ENCODE measurements around the gene ADAR. TPM values are rescaled to one million over a fixed set of nuclear protein-coding genes. Genes with fewer than 3 reads are reported as not detected.

The ADAR gene
- total RNA-seq, 1 donor from 2014 or later: 139 TPM

DNA sequence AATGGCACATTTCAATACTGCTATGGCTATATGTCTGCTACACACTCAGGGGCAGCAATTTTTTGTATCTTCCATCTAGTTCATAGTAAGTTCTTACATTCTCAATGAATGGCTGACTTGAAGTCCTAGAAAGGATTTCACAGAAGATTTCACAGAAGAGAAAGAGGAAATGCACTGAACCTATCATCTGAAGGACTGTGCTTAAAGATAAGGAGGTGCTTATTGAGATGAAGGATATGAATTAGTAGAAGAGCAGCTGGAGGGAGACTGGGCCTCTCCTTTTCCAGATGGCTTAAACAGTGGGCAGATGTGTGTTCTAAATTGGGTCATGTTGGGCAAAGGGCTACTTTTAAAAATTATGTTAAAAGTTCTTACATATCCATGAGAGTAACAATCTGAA, 14.6 kb downstream of the ADAR start:
- intact Hi-C loops (cut with DNase I): no loop called here

DNA sequence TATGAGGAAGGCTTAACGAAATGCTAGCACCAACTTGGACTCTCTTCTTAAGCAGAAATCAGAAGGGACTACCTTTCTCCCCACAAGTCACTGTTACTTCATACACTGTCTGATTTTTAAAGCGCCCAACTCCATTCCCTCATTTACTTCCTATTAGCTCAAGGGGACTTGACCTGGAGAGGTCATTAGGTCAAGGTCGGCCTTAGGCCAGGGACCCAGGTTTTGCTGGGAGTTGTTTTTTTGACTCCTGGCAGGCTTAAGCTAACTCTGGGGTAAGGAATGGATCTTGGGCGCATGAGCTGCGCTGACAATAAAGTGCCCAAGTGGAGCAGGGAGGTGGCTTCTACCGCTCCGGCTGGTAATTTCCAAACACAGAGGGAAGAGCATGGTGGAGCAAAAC, 16.8 kb downstream of the ADAR start:
- DNase-seq (ENCODE audit: low spot score): no peak

More for the DNA sequence above, 14.6 kb downstream of the ADAR start:
- DNase-seq (ENCODE audit: low spot score) (no peak), ATAC-seq (no peak)

GRCh38 chr1:154590756-154591155, 17.2 kb downstream of the ADAR start:
- DNase-seq (ENCODE audit: low spot score) (no peak), ATAC-seq (no peak)
- intact Hi-C loops (cut with DNase I): no loop called here

More for the DNA sequence above, 16.8 kb downstream of the ADAR start:
- no peak for ATAC-seq
- intact Hi-C loops (cut with DNase I): no loop called here

DNA sequence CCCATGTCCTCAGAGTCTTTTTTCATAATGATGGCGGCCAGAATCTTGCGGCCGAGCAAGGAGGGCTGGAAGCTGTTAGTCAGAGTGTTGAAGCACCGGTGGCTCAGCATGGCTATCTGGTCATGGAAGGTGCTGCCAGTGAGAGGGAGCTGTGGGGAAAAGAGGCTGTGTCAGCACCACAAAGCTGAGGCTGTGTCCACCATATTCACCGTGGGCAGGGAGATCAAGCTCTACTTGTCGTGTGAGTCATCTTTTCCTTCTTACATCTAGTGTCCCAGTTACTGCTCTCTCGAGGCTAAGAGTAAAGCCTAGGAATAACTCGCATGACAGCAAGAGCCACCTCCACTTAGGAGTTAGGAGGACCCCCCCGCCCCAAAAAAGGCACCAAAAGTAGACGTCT, 18.2 kb downstream of the ADAR start:
- DNase-seq (ENCODE audit: low spot score): no peak
- no peak for ATAC-seq
- intact Hi-C loops (cut with DNase I): no loop called here

DNA sequence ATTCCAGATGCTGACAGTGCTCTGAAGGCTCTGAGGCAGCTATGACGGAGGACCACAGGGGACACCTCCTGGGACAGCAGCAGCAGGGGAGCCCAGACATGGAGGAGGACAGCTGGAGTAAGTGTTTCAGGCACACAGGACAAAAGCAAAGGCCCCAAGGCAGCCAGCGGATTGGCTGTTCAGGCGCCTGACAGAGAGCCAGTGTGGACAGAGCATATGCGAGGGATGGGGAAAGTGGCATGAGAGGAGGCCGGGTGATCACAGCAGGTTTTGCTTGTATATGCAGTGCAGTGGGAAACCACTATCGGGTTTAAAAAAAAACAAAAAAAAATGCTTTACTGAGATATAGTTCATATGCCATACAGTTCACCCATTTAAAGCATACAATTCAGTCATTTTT, 21.3 kb downstream of the ADAR start:
- intact Hi-C loops (cut with DNase I): no loop called here
- no peak for ATAC-seq
- no peak for DNase-seq (ENCODE audit: low spot score)

GRCh38 chr1:154586231-154586630, 21.8 kb downstream of the ADAR start:
- intact Hi-C loops (cut with DNase I): no loop called here
- no peak for DNase-seq (ENCODE audit: low spot score)
- ATAC-seq: no peak

DNA sequence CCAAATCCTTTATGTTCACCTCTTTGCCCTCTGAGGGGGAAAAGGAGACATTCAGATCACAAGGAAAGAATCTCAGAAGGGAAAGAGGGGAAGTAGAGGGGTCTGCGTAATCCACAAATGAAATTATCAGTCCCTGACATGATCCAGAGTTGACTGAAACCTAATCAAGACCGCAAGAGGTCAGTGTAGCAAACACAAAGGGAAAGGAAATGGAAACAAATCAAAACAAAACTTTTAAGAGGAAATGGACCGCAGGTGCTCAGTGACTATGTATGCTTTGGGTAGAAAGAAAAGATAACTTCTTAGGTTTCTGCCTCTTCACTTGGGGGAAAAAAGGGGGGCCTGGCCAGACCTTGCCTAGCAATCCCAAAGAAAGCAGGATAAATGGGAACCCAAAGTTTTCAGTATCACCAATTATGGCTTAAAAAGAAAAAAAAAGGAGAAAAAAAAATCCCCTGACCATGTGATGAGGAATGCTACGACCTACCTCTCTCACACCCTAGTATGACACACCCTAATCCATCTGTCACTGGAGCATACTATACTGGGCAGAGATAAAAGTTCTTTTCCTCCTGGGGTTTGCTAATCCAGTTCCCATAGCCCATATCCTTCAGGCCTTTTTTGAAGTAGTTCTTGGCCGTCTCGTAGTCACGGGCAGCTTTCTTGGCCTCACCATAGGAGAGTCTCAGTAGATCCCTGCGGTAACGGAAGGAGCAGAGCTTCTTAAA, 23.6 kb downstream of the ADAR start:
- intact Hi-C loops (cut with DNase I): no loop called here
- DNase-seq (ENCODE audit: low spot score) (no peak), ATAC-seq (no peak)

- ATAC-seq (no peak), DNase-seq (ENCODE audit: low spot score) (no peak)
- intact Hi-C loops (cut with DNase I): no loop called here
These were observed 24.2 kb downstream of the ADAR start for GRCh38 chr1:154583773-154584172.

DNA sequence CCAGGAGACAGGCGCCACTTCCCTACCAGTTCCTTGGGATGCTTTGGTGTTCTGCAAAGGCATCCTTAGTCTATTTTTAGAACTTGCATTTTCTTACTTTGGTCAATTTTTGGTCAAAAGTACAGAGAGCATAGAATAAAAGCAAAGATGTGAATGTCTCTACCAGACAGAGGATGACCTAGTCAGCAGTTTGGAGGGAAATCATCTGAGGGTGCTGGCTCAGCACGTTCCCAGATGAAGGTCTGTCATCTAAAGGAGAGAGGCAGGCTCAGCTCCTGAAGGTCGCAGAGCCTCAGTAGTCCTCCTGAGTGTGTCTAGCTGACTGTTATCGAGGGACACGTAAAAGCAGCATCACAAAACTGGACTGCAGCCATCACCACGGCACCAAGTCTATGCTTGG, 25.1 kb downstream of the ADAR start:
- intact Hi-C loops (cut with DNase I): no loop called here
- ATAC-seq: no peak
- DNase-seq (ENCODE audit: low spot score): no peak

GRCh38 chr1:154581766-154582165, 26.2 kb downstream of the ADAR start:
- intact Hi-C loops (cut with DNase I): no loop called here
- no peak for ATAC-seq
- DNase-seq (ENCODE audit: low spot score): no peak

GRCh38 chr1:154579374-154579773, 28.6 kb downstream of the ADAR start:
- DNase-seq (ENCODE audit: low spot score): no peak
- no peak for ATAC-seq
- intact Hi-C loops (cut with DNase I): no loop called here

DNA sequence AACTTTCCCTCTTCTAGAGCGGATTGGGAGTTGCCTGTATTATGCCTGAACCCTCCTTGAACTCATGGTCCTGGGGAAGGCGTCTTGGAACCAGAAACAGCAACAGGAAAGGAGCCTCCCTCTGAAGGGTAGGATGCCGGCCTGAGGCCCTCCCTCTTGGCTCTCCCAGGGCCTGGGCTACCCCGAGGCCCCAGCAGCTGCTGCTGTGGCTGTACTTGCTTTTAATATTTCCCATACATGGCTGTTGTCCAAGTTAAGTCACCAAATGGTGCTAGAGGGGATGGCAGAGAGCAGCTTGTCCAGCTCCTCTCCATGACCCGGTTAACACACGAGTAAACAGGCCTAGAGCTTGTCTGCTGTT, 29.9 kb downstream of the ADAR start:
- no peak for DNase-seq (ENCODE audit: low spot score)
- intact Hi-C loops (cut with DNase I): no loop called here
- ATAC-seq: peak; percentile 56

- intact Hi-C loops (cut with DNase I): no loop called here
- DNase-seq (ENCODE audit: low spot score) (no peak), ATAC-seq (no peak)
These were observed 30.5 kb downstream of the ADAR start for GRCh38 chr1:154577346-154578057.

GRCh38 chr1:154575951-154576566, 31.9 kb downstream of the ADAR start:
- DNase-seq (ENCODE audit: low spot score) (no peak), ATAC-seq (no peak)
- intact Hi-C loops (cut with DNase I): no loop called here

DNA sequence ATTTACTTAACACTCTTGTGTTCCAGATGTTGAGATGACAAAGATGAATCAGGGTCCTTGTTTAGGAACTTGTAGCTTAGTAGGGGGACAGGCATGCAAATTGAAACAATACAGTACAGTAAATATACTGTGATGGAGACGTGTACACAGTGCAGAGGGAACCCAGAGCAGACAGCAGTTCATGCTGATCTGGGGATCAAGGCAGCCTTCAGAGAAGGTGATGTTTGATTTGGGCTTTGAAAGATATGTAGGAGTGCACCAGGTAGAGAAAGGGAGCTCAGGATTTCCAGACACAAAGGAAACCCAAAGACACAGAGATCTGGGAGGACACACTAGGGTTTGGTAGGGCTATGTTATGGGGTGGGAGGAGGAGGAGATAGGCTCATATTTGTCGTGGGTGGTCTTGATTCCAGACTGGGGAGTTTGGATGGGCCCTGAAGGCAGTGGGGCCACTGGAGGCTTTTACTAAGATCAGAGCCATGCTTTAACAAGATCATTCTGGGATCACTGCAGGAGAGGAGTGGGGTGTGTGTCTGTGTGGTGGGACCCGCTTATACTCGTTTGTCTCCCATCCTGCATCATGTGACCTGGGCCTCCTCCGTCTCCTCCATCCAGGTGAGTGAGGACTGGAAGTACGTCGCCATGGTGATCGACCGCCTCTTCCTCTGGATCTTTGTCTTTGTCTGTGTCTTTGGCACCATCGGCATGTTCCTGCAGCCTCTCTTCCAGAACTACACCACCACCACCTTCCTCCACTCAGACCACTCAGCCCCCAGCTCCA, 32.6 kb downstream of the ADAR start:
- ATAC-seq (no peak), DNase-seq (ENCODE audit: low spot score) (no peak)
- intact Hi-C loops (cut with DNase I): no loop called here

DNA sequence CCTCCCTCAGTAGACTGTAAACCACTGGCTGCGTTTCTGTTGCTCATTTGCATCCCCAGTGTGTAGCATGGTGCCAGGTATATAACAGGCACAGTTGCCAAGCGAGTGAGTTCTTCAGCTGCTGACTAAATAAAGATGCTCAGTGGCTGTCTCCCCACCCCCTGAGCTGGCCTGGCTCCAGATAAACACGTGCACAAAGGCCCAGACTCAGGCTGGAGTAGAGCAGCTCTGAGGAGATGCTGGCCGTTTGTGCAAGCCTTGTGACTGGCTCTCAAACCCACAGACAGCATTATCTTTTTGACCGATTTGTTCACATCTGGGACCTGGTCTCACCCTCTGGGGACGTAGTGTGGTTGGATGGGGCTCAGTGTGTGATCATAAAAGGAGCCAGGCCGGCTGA, 33.3 kb downstream of the ADAR start:
- intact Hi-C loops (cut with DNase I): no loop called here
- DNase-seq (ENCODE audit: low spot score) (no peak), ATAC-seq (no peak)

DNA sequence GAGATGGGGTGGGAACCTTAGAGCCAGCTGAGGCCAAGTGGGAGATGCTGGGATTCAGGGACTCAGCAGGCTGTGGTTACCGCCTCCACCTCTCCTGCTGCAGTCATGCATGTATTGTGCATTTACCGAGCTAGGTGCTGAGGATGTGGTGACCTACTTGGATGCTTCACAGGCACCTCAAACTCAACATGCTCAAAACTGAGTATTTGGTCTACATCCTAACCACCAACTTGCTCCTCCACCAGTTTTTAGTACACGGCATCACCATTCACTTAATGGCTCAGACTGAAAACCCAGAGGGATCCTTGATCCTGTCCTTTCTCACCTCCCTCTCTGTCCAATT, 34.8 kb downstream of the ADAR start:
- intact Hi-C loops (cut with DNase I): no loop called here

DNA sequence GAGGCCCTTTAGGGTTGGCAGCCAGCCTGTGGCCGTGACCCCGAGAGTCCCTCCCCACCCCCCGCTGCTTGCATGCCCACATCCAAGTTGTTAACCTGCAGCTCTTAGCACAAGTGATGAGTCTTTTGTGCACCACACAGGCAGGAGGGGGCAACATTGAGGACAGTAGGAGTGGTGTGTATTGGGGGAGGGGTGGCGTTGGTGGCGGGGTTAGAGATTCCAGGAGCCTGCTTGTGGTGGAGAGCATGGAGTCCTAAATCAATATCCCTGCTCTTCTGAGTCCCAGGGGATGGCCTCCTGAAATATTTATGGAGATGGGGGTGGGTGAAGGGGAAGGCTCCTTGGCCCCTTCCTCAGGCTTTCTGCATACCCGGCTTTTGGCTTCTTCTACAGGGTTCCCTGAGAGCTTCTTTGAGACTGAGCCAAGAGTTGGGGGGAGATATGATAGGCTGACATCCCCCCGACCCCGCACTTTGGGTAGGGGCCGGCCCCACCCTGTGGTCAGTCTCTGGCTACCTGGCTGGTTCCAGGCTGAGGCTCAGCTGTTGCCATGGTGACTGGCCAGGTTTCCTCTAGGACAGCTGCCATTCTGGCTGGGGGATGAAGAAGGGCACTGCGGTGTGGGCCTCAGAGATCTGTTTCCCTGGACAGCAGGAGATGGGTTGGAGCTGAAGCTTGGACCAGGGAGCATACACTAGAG, 35.4 kb downstream of the ADAR start:
- intact Hi-C loops (cut with DNase I): no loop called here
- no peak for DNase-seq (ENCODE audit: low spot score)
- ATAC-seq: no peak

More for the DNA sequence above, 34.8 kb downstream of the ADAR start:
- ATAC-seq (no peak), DNase-seq (ENCODE audit: low spot score) (no peak)

DNA sequence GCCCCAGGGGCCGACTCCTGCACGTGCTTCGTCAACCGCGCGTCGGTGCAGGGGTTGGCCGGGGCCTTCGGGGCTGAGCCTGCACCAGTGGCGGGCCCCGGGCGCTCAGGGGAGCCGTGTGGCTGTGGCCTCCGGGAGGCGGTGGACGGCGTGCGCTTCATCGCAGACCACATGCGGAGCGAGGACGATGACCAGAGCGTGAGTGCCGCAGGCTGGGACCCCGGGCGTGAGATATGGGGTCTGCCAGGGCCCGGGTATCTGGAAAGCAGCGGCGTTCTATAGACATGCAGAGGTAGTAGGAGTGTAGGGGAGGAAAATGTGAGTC, 36.1 kb downstream of the ADAR start:
- intact Hi-C loops (cut with DNase I): no loop called here
- no peak for ATAC-seq
- DNase-seq (ENCODE audit: low spot score): no peak
